ENCODE data around the gene NRP2.

The NRP2 gene

GRCh38 chr2:205670292-205670691 is 12.0 kb upstream of the NRP2 start:
- no peaks in the 10 kb centered on the region for H3K36me3 Mint-ChIP-seq (ENCODE audit: insufficient read depth)
- no peaks in the 10 kb centered on the region for H3K4me1 Mint-ChIP-seq (ENCODE audit: low read depth in 2 of 2)
- ATAC-seq (replicated peaks) (no peak), DNase-seq (no peak)
- no peak overlapping the region for H3K27ac Mint-ChIP-seq
- H3K27me3 Mint-ChIP-seq: peaks cover 28 to 30% of the 10 kb centered on the region in 2 donors
- H3K9me3 Mint-ChIP-seq: peaks cover 0 to 2% of the 10 kb centered on the region in 2 donors
- no peak overlapping the region for H3K4me3 Mint-ChIP-seq

GRCh38 chr2:205673312-205673711 is 9.0 kb upstream of the NRP2 start:
- no peak for DNase-seq
- no peak for ATAC-seq (replicated peaks)
- Mint-ChIP-seq H3K4me1 (ENCODE audit: low read depth in 2 of 2) (no peaks in the 10 kb centered on the region), H3K4me3 (no peak overlapping the region), H3K36me3 (ENCODE audit: insufficient read depth) (no peaks in the 10 kb centered on the region), H3K27ac (no peak overlapping the region), H3K27me3 (peaks cover 29 to 33% of the 10 kb centered on the region in 2 donors), H3K9me3 (no peaks in the 10 kb centered on the region)

DNA sequence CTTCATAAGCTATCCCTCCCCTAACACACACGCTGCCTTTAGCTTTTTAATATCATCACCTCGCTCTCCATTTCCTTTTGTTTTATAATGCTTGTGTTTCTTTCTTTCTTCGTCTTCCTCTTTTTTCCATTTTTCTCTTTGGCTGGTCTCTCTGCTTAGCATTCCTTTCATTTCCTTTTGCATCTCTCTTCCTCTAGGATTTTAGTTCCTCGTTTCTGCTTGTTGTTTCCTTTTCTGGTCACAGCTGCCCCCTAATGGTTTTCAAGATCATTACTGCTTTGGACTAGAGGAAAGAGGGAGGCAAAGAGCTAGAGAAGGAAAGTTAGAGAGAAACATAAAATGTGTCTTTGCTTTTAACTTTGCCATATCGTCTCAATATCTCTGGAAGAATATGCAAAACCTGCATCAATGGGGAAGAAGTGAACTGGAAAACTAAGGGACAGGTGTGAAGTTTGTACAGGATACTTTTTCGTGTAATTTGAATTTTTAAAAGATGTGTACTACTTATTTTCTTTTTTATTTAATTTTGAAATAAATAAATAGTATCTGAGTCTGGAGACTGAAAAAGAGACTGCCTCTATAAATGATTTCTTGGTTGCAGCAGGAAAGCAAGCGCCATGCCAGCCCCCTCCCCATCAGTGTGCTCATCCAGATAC is 6.3 kb upstream of the NRP2 start:
- ATAC-seq (replicated peaks) (no peak), DNase-seq (no peak)
- H3K27me3 Mint-ChIP-seq: peaks cover 25 to 39% of the 10 kb centered on the region in 2 donors
- no peak overlapping the region for H3K4me3 Mint-ChIP-seq
- H3K4me1 Mint-ChIP-seq (ENCODE audit: low read depth in 2 of 2): no peaks in the 10 kb centered on the region
- H3K36me3 Mint-ChIP-seq (ENCODE audit: insufficient read depth): no peaks in the 10 kb centered on the region
- no peak overlapping the region for H3K27ac Mint-ChIP-seq
- no peaks in the 10 kb centered on the region for H3K9me3 Mint-ChIP-seq

GRCh38 chr2:205678541-205679142 is 3.7 kb upstream of the NRP2 start:
- peaks cover 0 to 2% of the 10 kb centered on the region in 2 donors for H3K4me1 Mint-ChIP-seq (ENCODE audit: low read depth in 2 of 2)
- ATAC-seq (replicated peaks) (no peak), DNase-seq (no peak)
- H3K36me3 Mint-ChIP-seq (ENCODE audit: insufficient read depth): no peaks in the 10 kb centered on the region
- H3K27ac Mint-ChIP-seq: no peak overlapping the region
- H3K4me3 Mint-ChIP-seq: no peak overlapping the region
- peaks cover 44 to 51% of the 10 kb centered on the region in 2 donors for H3K27me3 Mint-ChIP-seq
- no peaks in the 10 kb centered on the region for H3K9me3 Mint-ChIP-seq

GRCh38 chr2:205679410-205680009 is 2.8 kb upstream of the NRP2 start:
- ATAC-seq (replicated peaks): no peak
- no peaks in the 10 kb centered on the region for H3K9me3 Mint-ChIP-seq

GRCh38 chr2:205680067-205680466 is 2.2 kb upstream of the NRP2 start:
- peaks cover 57 to 65% of the 10 kb centered on the region in 2 donors for H3K27me3 Mint-ChIP-seq
- ATAC-seq (replicated peaks) (no peak), DNase-seq (peak in 2 of 3 experiments; percentile 1 to 9)
- no peak overlapping the region for H3K4me3 Mint-ChIP-seq
- no peaks in the 10 kb centered on the region for H3K9me3 Mint-ChIP-seq
- H3K36me3 Mint-ChIP-seq (ENCODE audit: insufficient read depth): no peaks in the 10 kb centered on the region
- H3K4me1 Mint-ChIP-seq (ENCODE audit: low read depth in 2 of 2): peaks cover 0 to 2% of the 10 kb centered on the region in 2 donors
- H3K27ac Mint-ChIP-seq: no peak overlapping the region

More at GRCh38 chr2:205679410-205680009, 2.8 kb upstream of the NRP2 start:
- peaks cover 52 to 60% of the 10 kb centered on the region in 2 donors for H3K27me3 Mint-ChIP-seq
- no peak overlapping the region for H3K27ac Mint-ChIP-seq
- DNase-seq: no peak
- no peak overlapping the region for H3K4me3 Mint-ChIP-seq
- no peaks in the 10 kb centered on the region for H3K36me3 Mint-ChIP-seq (ENCODE audit: insufficient read depth)
- H3K4me1 Mint-ChIP-seq (ENCODE audit: low read depth in 2 of 2): peaks cover 0 to 2% of the 10 kb centered on the region in 2 donors

- Mint-ChIP-seq H3K27me3 (peaks cover 64 to 73% of the 10 kb centered on the region in 2 donors), H3K36me3 (ENCODE audit: insufficient read depth) (no peaks in the 10 kb centered on the region), H3K27ac (no peak overlapping the region), H3K9me3 (no peaks in the 10 kb centered on the region), H3K4me1 (ENCODE audit: low read depth in 2 of 2) (peaks cover 0 to 2% of the 10 kb centered on the region in 2 donors), H3K4me3 (no peak overlapping the region)
- no peak for ATAC-seq (replicated peaks)
- no peak for DNase-seq
These were observed 1.4 kb upstream of the NRP2 start for GRCh38 chr2:205680903-205681302.

- no peak for DNase-seq
- peaks cover 71 to 81% of the 10 kb centered on the region in 2 donors for H3K27me3 Mint-ChIP-seq
- no peak for ATAC-seq (replicated peaks)
- H3K4me3 Mint-ChIP-seq: peak overlapping the region; percentile 45 to 53
- H3K9me3 Mint-ChIP-seq: no peaks in the 10 kb centered on the region
- H3K27ac Mint-ChIP-seq: no peak overlapping the region
- H3K36me3 Mint-ChIP-seq (ENCODE audit: insufficient read depth): no peaks in the 10 kb centered on the region
- peaks cover 0 to 2% of the 10 kb centered on the region in 2 donors for H3K4me1 Mint-ChIP-seq (ENCODE audit: low read depth in 2 of 2)
These were observed 681 bp upstream of the NRP2 start for GRCh38 chr2:205681401-205682238.

DNA sequence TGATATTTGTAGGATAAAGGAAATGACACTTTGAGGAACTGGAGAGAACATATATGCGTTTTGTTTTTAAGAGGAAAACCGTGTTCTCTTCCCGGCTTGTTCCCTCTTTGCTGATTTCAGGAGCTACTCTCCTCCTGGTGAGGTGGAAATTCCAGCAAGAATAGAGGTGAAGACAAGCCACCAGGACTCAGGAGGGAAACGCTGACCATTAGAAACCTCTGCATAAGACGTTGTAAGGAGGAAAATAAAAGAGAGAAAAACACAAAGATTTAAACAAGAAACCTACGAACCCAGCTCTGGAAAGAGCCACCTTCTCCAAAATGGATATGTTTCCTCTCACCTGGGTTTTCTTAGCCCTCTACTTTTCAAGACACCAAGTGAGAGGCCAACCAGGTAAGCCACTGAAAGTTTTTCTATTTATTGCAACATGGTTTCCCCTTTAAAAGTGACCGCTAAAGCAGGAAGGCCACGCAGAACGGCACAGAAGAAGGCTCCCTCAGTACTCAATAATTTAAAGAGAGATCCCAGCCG is 735 bp downstream of the NRP2 start:
- Mint-ChIP-seq H3K36me3 (ENCODE audit: insufficient read depth) (no peaks in the 10 kb centered on the region), H3K4me3 (peak overlapping the region in 1 of 2 donors; percentile 35), H3K27ac (no peak overlapping the region), H3K9me3 (no peaks in the 10 kb centered on the region), H3K27me3 (peaks cover 72 to 92% of the 10 kb centered on the region in 2 donors), H3K4me1 (ENCODE audit: low read depth in 2 of 2) (peaks cover 0 to 2% of the 10 kb centered on the region in 2 donors)
- no peak for ATAC-seq (replicated peaks)
- no peak for DNase-seq

DNA sequence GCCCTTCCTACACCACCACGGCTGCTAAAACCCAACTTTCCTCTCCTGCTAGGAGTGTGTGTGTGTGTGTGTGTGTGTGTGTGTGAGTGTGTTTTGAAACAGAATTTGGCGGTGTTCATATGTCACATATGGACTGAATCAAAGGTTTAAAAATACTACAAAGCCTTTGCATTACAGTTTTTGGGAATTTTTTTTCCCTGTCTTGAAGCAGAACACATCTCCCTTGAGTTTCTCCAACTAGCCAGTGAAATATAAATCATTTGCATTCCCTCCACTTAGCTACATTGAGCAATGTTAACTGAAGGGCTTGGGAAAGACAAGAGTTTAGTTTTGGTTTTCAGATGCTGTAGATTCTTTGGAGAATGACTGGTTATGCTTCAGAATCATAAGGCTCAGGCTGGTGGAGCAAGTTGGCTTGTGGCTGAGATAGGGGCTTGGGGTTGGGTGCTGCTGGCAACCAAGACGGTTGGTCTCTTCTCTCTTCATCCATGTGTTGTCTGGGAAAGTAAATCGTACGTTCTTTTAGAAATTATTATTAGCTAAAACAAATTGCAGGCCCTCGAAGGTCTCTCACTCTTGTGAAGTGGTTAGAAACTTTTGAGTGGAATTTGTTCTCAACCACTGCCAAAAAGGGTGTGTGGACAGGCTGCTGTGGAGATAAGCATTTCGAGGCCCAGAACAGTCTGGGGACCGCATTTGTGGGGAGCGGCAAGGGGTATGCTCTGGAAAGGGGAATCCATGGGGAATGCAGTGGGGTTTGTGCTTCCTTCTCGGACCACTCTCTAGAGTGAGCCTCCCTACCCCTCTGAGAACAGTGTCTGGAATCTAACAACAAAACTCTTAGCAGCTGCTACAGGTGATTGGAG is 1.4 kb downstream of the NRP2 start:
- H3K27ac Mint-ChIP-seq: no peak overlapping the region
- no peak for DNase-seq
- peaks cover 72 to 91% of the 10 kb centered on the region in 2 donors for H3K27me3 Mint-ChIP-seq
- ATAC-seq (replicated peaks): no peak
- no peaks in the 10 kb centered on the region for H3K9me3 Mint-ChIP-seq
- no peak overlapping the region for H3K4me3 Mint-ChIP-seq
- H3K36me3 Mint-ChIP-seq (ENCODE audit: insufficient read depth): no peaks in the 10 kb centered on the region
- peaks cover 0 to 2% of the 10 kb centered on the region in 2 donors for H3K4me1 Mint-ChIP-seq (ENCODE audit: low read depth in 2 of 2)

- H3K4me1 Mint-ChIP-seq (ENCODE audit: low read depth in 2 of 2): peaks cover 0 to 2% of the 10 kb centered on the region in 2 donors
These were observed 2.6 kb downstream of the NRP2 start for GRCh38 chr2:205684871-205685313.

DNA sequence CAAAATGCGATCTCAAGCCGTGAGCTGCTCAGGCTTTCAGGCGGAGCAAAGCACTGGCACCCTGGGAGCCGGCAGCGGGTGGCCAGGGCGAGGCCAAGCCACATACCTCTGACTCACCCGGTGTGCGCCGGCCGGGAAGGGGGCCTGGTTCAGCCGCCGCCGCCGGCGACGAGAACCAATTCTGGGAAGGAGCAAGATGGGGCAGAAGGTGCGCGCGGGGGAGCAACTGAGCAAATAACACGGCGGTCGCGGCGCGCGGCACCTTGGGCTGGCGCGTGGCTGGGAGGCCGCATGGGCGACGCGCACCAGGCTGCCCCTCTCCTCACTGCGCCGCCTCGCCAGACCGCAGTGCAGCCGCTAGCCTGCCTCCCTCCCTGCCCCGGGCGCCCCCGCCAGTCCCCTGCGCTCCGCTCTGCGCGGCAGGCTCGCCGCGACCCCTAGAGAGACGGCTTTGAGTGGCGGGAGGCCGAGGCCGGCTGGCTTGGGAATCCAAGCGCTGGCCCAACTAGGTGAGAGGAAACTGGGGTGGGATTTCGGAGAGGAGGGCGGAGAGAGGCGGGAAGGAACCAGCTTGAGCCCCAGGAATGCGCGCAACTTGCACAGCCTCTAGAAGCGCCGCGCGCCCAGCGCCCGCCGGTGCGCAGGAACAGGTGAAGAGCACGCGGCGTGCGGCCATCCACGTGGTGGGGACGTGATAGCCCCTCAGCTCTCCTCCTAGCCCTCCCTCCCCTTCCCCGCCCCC is 3.2 kb downstream of the NRP2 start:
- H3K9me3 Mint-ChIP-seq: no peaks in the 10 kb centered on the region
- H3K27ac Mint-ChIP-seq: no peak overlapping the region
- H3K4me1 Mint-ChIP-seq (ENCODE audit: low read depth in 2 of 2): peaks cover 0 to 2% of the 10 kb centered on the region in 2 donors
- H3K27me3 Mint-ChIP-seq: peaks cover 71 to 87% of the 10 kb centered on the region in 2 donors
- DNase-seq (no peak), ATAC-seq (replicated peaks) (no peak)
- no peaks in the 10 kb centered on the region for H3K36me3 Mint-ChIP-seq (ENCODE audit: insufficient read depth)
- H3K4me3 Mint-ChIP-seq: peak overlapping the region in 1 of 2 donors; percentile 17

More at GRCh38 chr2:205684871-205685313, 2.6 kb downstream of the NRP2 start:
- Mint-ChIP-seq H3K4me3 (no peak overlapping the region), H3K9me3 (no peaks in the 10 kb centered on the region), H3K27me3 (peaks cover 76 to 91% of the 10 kb centered on the region in 2 donors), H3K27ac (no peak overlapping the region), H3K36me3 (ENCODE audit: insufficient read depth) (no peaks in the 10 kb centered on the region)
- ATAC-seq (replicated peaks) (no peak), DNase-seq (no peak)
